ENCODE data around the gene ALDH16A1.

GRCh38 chr19:49463960-49464740 lies 11.1 kb downstream of the ALDH16A1 start:
- no peak for TF ChIP-seq CTCF (IDR thresholded peaks at IDR 0.05)
- TF ChIP-seq EZH2phosphoT487 (IDR thresholded peaks at IDR 0.05) = no peak
- no peak for TF ChIP-seq EZH2 (IDR thresholded peaks at IDR 0.05)

All from neural progenitor cell (in vitro differentiated cells).